NOMO-1 (cell line): ENCODE results near the gene GRPEL1.
A peak's percentile ranks its signal among the peaks of the same experiment; 100 is the strongest.
"Not testable (repeated sequence)": the region's sequence is repeated elsewhere in the genome, so short reads cannot be mapped to it uniquely, and the experiment has no call there.

Source experiments
- DNase-seq, 2 experiments: peaks; one replicate each; lab custom pipeline; 2025; ENCODE audit not compliant: unreplicated experiment in 2 of 2; lab: John Stamatoyannopoulos, UW

Gene GRPEL1

GRCh38 chr4:7094916-7095315, 27.1 kb upstream of the GRPEL1 start:
- no peak for DNase-seq

GRCh38 chr4:7092026-7092425, 24.2 kb upstream of the GRPEL1 start:
- no peak for DNase-seq

- DNase-seq = no peak
Observed at GRCh38 chr4:7089213-7089986, 21.5 kb upstream of the GRPEL1 start.

GRCh38 chr4:7087036-7087435, 19.2 kb upstream of the GRPEL1 start:
- DNase-seq = no peak

- DNase-seq = no peak
Observed at GRCh38 chr4:7086384-7086783, 18.5 kb upstream of the GRPEL1 start.

- not testable (repeated sequence) for DNase-seq
Observed at GRCh38 chr4:7084564-7084961, 16.7 kb upstream of the GRPEL1 start.

GRCh38 chr4:7083597-7084563, 16.0 kb upstream of the GRPEL1 start:
- DNase-seq = no peak

- not testable (repeated sequence) for DNase-seq
Observed at GRCh38 chr4:7079909-7080308, 12.0 kb upstream of the GRPEL1 start.

- not testable (repeated sequence) for DNase-seq
Observed at GRCh38 chr4:7079483-7079882, 11.6 kb upstream of the GRPEL1 start.

- DNase-seq = no peak
Observed at GRCh38 chr4:7078025-7078424, 10.2 kb upstream of the GRPEL1 start.

- no peak for DNase-seq
Observed at GRCh38 chr4:7077371-7077770, 9.5 kb upstream of the GRPEL1 start.

- DNase-seq = no peak
Observed at GRCh38 chr4:7076696-7077082, 8.8 kb upstream of the GRPEL1 start.

GRCh38 chr4:7075962-7076695, 8.3 kb upstream of the GRPEL1 start:
- no peak for DNase-seq

GRCh38 chr4:7074426-7074825, 6.6 kb upstream of the GRPEL1 start:
- no peak for DNase-seq

GRCh38 chr4:7073526-7074390, 5.9 kb upstream of the GRPEL1 start:
- no peak for DNase-seq

- no peak for DNase-seq
Observed at GRCh38 chr4:7073059-7073458, 5.2 kb upstream of the GRPEL1 start.

- peak; percentile 65 to 82 for DNase-seq
Observed at GRCh38 chr4:7070729-7071511, 3.1 kb upstream of the GRPEL1 start.

GRCh38 chr4:7068883-7069282, 1.0 kb upstream of the GRPEL1 start:
- no peak for DNase-seq

- DNase-seq = no peak
Observed at GRCh38 chr4:7068279-7068842, 497 bp upstream of the GRPEL1 start.
